GM12874 (cell line): ENCODE data around the gene MKKS.

Experiments used
- TF ChIP-seq, protein P1 (sequence below): IDR thresholded peaks from 2 replicates; pipeline ENCODE4 v1.5.1; 2011; ENCODE audit warnings: low read depth, mild to moderate bottlenecking, control low read depth, low read length, moderate library complexity; ENCODE audit not compliant: insufficient read depth

The MKKS gene

GRCh38 chr20:10474606-10475184, 40.7 kb upstream of the MKKS start:
- TF ChIP-seq, protein P1, sequence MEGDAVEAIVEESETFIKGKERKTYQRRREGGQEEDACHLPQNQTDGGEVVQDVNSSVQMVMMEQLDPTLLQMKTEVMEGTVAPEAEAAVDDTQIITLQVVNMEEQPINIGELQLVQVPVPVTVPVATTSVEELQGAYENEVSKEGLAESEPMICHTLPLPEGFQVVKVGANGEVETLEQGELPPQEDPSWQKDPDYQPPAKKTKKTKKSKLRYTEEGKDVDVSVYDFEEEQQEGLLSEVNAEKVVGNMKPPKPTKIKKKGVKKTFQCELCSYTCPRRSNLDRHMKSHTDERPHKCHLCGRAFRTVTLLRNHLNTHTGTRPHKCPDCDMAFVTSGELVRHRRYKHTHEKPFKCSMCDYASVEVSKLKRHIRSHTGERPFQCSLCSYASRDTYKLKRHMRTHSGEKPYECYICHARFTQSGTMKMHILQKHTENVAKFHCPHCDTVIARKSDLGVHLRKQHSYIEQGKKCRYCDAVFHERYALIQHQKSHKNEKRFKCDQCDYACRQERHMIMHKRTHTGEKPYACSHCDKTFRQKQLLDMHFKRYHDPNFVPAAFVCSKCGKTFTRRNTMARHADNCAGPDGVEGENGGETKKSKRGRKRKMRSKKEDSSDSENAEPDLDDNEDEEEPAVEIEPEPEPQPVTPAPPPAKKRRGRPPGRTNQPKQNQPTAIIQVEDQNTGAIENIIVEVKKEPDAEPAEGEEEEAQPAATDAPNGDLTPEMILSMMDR: no peak

GRCh38 chr20:10472871-10473270, 38.8 kb upstream of the MKKS start:
- TF ChIP-seq, protein P1: no peak

- TF ChIP-seq, protein P1: no peak
Measured at GRCh38 chr20:10470276-10470675, 36.3 kb upstream of the MKKS start.

GRCh38 chr20:10469599-10469998, 35.6 kb upstream of the MKKS start:
- TF ChIP-seq, protein P1: peak; percentile 35; the same call in 1 of the 2 replicates

- TF ChIP-seq, protein P1: no peak
Measured at GRCh38 chr20:10469056-10469455, 35.0 kb upstream of the MKKS start.

- TF ChIP-seq, protein P1: no peak
Measured at GRCh38 chr20:10468340-10468845, 34.4 kb upstream of the MKKS start.

DNA sequence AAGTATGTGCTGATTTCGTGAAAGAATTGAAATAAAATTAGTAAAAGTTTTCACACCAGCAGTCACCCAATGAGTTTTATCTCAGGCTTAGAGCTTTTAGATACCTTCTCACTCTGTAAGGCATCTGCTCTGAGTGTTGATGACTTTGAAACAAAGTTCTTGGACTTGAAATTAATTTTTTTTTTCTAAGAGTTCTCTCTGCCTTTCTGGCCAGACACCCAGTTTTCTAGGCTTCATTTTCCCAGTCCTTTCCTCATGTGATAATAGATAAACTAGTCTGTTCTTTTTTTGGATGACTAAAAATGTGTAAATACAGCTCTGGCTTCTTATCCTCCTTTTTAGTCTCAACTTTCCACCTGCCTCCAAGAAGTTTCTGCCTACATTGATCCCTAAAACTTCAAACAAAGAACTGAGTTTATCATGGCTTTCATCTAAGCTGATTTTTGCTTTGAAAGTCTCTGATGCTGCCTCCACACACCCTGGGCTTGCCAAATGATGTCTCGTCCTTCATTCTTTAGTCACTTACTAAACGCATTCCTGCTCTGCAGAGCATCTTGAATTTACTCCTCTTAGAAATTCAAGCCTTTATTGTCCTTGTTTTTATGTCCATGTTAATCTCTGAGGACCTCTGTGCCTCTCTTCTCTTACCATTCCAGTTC, 33.8 kb upstream of the MKKS start:
- TF ChIP-seq, protein P1: no peak
